Dedifferentiated amniotic fluid mesenchymal stem cell (primary cell): Measurements from ENCODE around the gene EPB41L4A.
"Not testable (repeated sequence)": the region's sequence is repeated elsewhere in the genome, so short reads cannot be mapped to it uniquely, and the experiment has no call there.

Experiments used
- DNase-seq: peaks from one replicate; pipeline ENCODE4 v3.0.0-alpha.2; 2016; ENCODE audit errors: extremely low spot score

The EPB41L4A gene

GRCh38 chr5:112397690-112398089, 21.4 kb downstream of the EPB41L4A start:
- DNase-seq, result no peak

DNA sequence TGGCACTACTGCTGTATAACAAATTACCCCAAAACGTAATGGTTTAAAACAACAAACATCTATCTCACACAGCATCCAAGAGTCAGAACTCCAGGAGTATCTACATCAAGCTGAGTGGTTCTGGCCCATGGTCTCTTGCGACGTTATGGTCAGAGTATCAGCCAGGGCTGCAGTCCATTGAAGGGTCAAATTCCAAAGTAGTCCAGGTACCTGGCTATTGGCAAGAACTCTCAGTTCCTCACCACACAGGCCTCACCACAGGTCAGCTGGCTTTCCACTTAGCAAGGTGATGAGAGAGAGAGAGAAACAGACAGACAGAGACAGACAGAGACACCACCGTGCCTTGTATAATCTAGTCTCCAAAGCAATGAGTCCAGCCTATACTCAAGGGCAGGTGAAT, 22.6 kb downstream of the EPB41L4A start:
- DNase-seq, result no peak

- DNase-seq, result not testable (repeated sequence)
Observed at GRCh38 chr5:112395299-112395698, 23.8 kb downstream of the EPB41L4A start.

GRCh38 chr5:112390327-112390726, 28.8 kb downstream of the EPB41L4A start:
- DNase-seq, result no peak

DNA sequence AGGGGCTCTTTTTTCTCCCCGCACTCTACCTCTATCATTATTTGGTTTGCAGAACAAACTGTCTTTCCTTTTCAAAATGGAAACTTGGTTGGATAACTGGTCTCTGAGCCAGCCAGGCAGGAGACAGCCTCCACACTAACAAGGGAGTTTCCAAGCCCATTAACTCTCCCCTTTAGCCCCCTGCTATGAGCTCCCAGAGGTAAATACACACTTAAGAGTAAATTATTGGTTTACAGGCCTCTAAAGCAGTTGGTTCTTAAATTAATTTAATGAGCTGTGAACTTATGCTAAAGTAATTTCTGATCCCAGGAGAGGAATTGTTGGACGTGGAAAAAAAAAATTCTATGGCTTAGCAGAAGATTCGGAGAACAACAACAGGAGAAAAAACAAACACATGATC, 30.3 kb downstream of the EPB41L4A start:
- DNase-seq, result no peak

GRCh38 chr5:112388074-112388473, 31.0 kb downstream of the EPB41L4A start:
- no peak for DNase-seq

GRCh38 chr5:112386766-112387165, 32.3 kb downstream of the EPB41L4A start:
- DNase-seq, result no peak

DNA sequence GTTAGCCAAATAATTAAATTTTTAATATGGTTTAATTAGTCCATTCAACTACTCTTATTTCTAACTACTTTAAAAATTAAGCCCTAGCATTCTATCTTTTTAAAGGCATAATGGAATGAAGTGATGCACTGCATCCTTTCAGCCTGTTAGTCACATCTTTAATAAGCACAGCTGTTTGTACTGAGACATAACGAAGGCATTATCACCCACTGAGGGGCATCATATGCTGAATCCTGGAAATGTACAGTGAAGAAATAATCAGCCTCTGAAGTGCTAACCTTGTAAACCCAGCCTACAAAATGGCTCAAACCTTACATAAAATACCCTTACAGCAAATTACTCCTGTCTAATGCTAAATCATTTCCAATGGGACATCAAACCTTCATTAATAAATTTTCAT, 33.1 kb downstream of the EPB41L4A start:
- DNase-seq, result no peak

DNA sequence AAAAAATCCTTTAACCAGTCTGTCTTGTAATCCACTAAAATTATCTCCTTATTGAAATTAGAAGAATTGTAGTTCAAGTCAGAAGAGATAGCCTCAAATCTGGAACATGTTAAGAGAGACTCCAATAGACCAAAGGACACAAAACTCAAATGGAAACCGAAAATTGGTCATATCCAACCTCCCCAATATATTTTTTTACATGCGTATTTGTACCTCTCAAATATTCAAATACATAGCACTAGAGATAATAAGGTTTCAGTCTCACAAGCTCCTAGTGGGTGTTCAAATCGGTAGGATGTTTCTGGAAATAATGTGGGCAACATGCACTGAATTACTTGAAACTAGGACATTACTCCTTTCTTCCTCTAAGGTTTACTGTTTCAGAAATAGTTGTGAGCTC, 33.5 kb downstream of the EPB41L4A start:
- DNase-seq, result no peak

- no peak for DNase-seq
Observed at GRCh38 chr5:112384523-112384922, 34.6 kb downstream of the EPB41L4A start.

GRCh38 chr5:112382886-112383285, 36.2 kb downstream of the EPB41L4A start:
- no peak for DNase-seq

GRCh38 chr5:112381521-112381920, 37.6 kb downstream of the EPB41L4A start:
- DNase-seq, result no peak

- DNase-seq, result no peak
Observed at GRCh38 chr5:112379542-112380325, 39.3 kb downstream of the EPB41L4A start.

DNA sequence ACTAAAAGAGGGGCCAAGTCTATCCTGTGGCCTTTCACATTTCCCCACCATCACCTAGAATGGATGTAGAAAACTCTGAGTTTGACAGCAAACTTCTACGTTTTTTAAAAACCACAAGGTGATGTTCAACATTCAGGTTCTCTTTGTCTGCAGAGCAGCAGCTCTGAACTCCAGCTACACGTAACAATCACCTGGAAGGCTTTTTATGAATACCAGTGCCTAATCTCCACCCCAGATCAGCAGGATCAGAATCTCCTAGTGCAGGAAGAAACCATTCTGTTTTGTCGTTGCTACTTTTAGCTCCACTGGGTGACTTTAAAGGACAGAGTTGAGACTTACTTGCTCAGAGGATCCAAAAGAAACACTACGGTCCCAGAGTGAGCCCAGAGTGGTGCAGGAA, 44.3 kb downstream of the EPB41L4A start:
- no peak for DNase-seq

- no peak for DNase-seq
Observed at GRCh38 chr5:112374356-112374755, 44.7 kb downstream of the EPB41L4A start.

DNA sequence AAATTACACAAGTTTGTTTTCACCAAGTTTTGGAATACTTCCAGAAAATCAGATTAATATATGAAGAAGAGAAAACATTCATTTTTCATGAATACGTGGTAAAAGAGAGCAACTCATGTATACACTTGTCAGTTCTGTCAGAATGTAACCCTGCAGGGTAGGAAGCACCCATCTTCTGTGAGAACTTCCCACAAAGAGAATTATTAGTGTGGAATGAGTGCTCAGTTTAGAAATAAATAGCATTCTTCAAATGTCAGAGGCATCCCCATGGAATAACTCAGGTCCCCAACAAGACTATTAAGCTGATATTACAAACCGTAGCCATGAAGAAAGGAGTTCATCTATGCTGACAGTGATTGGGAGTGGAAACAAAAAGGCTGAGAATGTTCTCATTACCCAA, 45.2 kb downstream of the EPB41L4A start:
- DNase-seq, result no peak

DNA sequence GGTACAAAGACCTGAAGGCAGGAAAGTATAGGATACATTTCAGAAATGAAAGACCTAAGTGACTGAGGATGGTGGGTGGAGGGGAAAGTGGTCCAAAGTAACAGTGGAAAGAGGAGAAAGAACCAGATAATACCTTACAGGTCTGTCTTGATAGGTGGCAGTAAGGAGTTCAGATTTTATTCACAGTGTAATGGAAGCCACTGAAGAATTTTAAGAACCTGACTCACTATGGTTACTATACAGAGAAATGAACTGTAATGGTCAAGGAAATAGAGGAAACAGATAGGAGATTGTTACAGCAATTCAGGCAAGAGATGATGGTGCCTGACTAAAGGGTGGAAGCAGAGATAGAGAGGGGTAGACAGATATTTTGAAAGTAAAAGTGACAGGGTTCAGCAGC, 46.5 kb downstream of the EPB41L4A start:
- no peak for DNase-seq

DNA sequence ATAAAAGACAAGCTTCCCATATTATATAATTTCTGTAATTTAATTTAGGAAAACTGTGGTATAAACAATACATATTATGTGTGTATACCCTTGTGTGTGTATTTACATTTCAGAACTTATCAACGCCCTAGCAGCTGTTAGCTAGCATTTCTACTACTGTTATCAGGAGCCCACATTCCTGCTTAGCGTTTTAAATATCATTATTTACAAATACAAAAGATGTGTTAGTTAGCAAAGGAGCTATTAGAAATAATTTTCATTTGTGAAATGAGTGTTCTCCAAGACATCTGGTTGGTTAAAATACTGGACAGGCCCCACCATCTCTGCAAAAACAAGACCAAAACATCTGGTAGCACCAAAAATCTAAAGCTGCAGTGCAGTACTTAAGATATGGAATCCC, 48.0 kb downstream of the EPB41L4A start:
- no peak for DNase-seq

DNA sequence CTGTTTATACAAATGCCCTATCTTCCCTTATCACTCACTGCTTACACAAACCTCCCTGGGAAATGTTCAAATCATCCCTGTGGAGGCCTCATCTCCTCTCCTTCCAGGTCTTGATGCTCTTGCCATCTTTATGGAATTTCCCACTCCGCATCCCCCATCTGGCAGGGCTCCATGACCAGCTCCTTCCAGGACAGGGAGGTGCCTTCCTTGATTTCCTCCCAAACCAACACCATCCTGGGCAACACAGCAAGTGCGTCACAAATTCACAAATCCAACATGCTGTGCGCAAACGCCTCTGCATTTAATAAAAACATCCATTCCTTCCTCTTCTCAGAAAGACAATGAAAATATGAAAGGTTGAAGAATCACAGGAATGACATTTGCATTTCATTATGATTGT, 51.7 kb downstream of the EPB41L4A start:
- DNase-seq, result no peak

- no peak for DNase-seq
Observed at GRCh38 chr5:112366987-112367386, 52.1 kb downstream of the EPB41L4A start.

DNA sequence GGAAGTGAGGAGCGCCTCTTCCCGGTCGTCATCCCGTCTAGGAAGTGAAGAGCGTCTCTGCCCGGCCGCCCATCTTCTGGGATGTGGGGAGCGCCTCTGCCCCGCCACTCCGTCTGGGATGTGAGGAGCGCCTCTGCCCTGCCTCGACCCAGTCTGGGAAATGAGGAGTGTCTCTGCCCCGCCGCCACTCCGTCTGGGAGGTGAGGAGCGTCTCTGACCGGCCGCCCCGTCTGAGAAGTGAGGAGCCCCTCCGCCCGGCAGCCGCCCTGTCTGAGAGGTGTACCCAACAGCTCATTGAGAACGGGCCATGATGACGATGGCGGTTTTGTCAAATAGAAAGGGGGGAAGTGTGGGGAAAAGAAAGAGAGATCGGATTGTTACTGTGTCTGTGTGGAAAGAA, 58.3 kb downstream of the EPB41L4A start:
- DNase-seq, result not testable (repeated sequence)

DNA sequence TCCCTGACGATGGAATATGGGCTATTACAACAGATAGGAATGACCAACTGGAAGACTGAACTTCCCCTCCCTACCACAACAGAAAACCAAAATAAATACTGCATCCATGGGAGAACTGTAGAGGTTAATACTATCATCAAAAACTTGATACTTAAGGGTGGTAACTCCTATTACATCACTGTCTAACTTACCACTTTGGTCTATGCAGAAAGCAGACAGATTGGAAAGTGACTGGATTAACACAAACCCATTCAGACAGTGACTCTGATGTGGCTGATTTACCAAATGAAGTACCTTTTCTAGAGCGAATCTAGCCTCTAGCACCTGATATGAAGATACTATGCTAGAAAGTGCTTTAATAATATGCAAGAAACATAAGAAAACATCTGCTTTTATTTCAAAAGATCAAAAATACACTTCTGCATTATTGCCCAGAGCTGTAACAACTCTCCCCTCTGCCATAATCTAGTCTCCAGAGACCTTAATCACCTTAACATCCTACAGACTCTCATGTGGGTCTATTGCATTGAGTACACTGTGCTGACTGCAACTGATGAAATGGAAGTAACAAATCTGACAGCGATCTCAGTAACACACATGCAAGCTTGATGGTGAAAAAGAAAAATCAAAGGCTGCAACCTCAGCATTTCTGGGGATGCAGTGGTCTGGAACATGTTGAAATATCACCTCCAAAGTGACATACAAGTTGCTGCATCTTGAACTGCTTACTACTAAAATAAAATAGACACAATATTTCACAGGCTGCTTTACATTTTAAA, 62.7 kb downstream of the EPB41L4A start:
- DNase-seq, result no peak

DNA sequence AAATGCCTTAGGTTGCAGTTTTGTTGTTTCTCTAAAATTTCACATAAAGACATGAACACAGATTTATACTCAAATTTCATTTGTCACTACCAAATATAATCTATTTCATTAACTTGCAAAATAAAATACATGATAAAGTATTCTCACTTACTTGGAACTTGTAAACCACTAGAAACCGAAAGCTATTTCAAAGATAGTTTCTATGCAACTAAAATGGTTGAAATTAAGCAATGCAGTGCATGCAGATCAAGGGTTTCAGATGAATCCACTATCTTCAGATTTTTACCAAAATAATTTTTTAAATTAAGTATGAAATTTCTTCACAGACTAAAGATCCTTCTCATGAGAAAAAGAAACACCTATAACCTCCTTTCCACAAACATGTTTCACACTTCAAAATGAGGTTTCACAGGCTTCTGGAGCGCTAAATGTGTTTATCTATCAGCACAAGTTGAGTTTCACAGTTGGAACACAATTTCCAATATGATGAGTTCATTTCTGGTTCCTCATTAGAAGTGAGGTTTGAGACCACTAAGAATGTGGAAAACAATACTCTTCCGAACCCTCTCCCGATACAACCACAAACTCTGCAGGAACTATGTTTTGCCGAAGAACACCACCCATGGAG, 63.9 kb downstream of the EPB41L4A start:
- no peak for DNase-seq
